Measurements from ENCODE around the gene LYPD8. TPM values are rescaled to one million over a fixed set of nuclear protein-coding genes. Genes with fewer than 3 reads are reported as not detected.
"Not testable (repeated sequence)": the region's sequence is repeated elsewhere in the genome, so short reads cannot be mapped to it uniquely, and the experiment has no call there.

The LYPD8 gene
- not detected for total RNA-seq
- long read RNA-seq, result 0 reads

DNA sequence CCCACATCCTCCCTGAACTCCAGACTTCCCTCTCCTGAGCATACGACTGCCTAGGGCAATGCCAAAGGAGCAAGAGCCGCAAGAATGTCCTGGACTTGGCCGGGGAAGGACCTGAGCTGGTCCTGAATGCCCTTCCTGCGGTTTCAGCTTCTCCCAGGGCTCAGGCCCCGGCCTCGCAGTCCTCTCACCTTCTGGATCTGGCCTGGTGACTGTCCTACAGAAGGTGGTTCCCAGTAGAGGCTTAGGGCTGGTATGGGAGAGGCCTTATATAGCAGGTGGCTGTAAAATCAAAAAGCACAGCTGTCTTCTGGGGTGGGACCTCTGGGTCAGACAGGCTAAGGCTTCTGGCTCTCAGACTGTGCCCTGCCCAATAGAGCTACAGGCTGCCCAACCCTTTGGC lies at the start of gene LYPD8:
TSS of gene LYPD8 (minus strand) at position 243 of the 400 bp plus-strand sequence. CDS start 4,678 bp downstream, outside the sequence.
- no peak for DNase-seq (ENCODE audit: low spot score)

- DNase-seq (ENCODE audit: low spot score), result peak; percentile 65
Measured at GRCh38 chr1:248804771-248805681, 49.5 kb upstream of the LYPD8 start.

DNA sequence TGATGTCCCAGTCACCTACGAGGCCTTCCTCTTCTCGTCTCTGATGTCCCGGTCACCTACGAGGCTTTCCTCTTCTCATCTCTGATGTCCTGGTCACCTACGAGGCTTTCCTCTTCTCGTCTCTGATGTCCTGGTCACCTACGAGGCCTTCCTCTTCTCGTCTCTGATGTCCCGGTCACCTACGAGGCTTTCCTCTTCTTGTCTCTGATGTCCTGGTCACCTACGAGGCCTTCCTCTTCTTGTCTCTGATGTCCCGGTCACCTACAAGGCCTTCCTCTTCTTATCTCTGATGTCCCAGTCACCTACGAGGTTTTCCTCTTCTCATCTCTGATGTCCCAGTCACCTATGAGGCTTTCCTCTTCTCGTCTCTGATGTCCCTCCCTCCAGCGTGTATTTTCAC lies 47.9 kb upstream of the LYPD8 start:
- peak; percentile 8 for DNase-seq (ENCODE audit: low spot score)

DNA sequence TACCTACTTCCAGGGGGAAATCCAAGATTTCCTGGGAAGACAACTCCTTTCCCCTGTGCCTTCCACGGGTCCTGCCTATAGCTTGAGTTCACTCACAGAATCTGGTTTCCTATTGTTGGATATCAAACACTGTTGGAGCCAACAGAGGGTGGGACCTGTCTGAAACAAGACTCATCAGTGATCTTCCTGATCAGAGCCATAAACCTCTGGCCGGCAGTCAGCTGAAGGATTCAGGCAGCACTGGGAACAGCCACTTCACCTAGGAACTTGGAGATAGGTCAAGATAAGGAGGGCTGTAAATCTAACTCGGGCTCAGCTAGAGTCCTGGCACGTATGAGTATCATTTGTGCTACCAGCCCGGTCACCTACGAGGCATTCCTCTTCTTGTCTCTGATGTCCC lies 46.9 kb upstream of the LYPD8 start:
- DNase-seq (ENCODE audit: low spot score), result peak; percentile 20

- no peak for DNase-seq (ENCODE audit: low spot score)
Measured at GRCh38 chr1:248800459-248800858, 44.9 kb upstream of the LYPD8 start.

- DNase-seq (ENCODE audit: low spot score), result no peak
Measured at GRCh38 chr1:248798791-248799190, 43.2 kb upstream of the LYPD8 start.

- DNase-seq (ENCODE audit: low spot score), result not testable (repeated sequence)
Measured at GRCh38 chr1:248794663-248795062, 39.1 kb upstream of the LYPD8 start.

DNA sequence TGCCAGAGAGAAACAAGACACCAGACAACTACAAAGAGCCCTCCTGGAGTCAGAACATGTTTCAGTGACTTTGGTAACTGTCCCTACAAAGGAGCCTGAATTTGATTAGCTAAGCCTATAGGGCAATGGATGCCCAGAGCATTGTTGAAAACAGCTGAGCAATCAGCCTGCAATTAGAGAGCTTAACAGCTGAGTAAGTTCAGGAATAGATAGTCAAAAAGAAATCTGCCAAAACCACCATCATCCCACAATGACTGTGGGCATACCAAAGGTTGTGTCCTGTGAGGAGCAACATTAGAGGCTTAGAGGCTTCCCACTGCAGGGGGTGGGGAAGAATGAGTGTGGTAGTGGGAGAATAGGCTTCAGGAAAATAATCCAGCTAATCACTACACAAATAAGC lies 38.0 kb upstream of the LYPD8 start:
- DNase-seq (ENCODE audit: low spot score), result no peak

- no peak for DNase-seq (ENCODE audit: low spot score)
Measured at GRCh38 chr1:248792342-248792741, 36.8 kb upstream of the LYPD8 start.

DNA sequence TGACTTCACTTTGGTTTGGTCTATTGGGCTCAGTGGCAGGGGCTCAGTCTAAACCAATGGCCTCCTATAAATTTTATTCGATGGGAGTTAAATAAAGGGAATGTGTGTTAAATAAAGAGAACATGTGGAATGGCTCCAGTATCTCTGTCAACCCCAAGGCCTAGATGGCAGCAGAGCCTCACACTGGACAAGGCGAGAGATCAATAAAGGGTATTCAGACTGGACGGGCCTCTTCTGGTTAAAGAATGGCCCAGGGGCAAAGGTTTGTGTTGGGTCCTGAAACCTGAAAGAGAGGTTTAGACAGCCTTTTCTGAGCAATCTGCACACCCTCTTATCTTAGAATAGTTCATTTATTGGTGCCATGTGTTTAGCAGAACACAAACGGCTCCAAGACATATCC lies 35.5 kb upstream of the LYPD8 start:
- no peak for DNase-seq (ENCODE audit: low spot score)

- DNase-seq (ENCODE audit: low spot score), result no peak
Measured at GRCh38 chr1:248790456-248790855, 34.9 kb upstream of the LYPD8 start.

DNA sequence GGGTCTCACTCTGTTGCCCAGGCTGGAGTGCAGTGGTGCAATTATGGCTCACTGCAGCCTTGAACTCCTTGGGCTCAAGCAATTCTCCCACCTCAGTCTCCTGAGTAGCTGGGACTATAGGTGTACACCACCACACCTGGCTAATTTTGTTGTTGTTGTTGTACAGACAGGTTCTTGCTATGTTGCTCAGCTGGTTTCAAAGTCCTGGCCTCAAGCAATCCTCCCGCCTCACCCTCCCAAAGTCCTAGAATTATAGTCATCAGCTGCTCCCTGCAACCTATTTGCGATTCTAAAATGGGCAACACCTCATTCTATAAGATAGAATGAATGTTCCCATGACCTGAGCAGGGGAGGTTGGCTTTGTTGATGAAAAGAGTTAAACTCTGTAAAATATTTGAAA lies 33.8 kb upstream of the LYPD8 start:
- not testable (repeated sequence) for DNase-seq (ENCODE audit: low spot score)

DNA sequence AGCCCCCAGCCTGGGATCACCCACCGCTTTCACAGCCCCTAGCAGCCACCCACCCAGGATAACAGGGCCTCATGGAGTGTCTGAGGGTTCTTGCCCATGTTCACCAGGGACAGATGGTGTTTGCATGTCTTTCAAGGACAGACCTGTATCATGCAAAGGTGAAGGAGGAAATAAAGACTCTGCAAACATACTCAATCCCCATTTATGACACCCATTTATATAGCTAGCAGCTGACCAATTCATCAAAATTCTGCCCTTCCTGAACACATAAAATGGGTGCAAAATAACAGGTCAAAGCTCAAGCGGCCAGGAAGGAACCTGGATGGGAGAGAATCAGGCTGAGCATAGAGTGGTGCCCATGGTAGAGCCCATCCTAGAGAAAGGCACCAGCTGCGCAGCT lies 32.8 kb upstream of the LYPD8 start:
- no peak for DNase-seq (ENCODE audit: low spot score)

DNA sequence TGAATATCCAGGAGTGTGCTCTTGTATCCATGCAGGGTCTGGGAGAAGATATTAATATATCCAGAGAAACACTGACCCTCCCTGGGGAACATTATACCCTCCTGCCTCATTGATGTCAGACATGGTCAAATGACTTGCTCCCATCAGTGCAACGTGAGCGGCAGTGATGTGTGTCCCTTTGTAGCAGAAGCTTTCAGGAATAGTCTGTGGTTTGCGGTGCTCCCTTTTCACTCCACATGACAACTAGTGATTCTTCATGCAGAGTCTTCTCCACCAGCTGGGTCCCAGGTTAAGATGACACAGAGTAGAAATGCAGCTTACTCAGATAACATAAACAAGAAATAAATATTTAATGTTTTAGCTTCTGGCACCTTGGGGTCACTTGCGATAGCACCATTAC lies 31.9 kb upstream of the LYPD8 start:
- DNase-seq (ENCODE audit: low spot score), result no peak

- no peak for DNase-seq (ENCODE audit: low spot score)
Measured at GRCh38 chr1:248786156-248786555, 30.6 kb upstream of the LYPD8 start.

DNA sequence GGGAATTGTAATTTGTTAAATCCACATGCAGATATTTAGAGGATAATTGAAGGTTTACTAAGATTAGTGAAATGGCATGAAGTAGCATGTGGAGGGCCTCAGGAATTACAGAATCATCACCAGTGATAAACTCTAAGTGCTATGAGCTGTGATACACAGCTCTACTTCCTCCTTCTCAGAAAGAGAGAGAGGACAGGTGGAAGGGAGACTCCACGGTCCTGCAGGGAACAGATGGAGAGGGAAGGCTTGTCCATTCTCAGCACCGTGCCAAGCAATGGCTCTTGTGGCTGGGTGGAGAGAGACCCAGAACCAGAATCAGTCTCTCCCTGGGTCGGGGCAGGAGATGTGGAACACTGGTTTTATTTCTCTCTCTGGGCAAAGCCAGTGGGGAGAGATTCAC lies 27.8 kb upstream of the LYPD8 start:
- DNase-seq (ENCODE audit: low spot score), result no peak

DNA sequence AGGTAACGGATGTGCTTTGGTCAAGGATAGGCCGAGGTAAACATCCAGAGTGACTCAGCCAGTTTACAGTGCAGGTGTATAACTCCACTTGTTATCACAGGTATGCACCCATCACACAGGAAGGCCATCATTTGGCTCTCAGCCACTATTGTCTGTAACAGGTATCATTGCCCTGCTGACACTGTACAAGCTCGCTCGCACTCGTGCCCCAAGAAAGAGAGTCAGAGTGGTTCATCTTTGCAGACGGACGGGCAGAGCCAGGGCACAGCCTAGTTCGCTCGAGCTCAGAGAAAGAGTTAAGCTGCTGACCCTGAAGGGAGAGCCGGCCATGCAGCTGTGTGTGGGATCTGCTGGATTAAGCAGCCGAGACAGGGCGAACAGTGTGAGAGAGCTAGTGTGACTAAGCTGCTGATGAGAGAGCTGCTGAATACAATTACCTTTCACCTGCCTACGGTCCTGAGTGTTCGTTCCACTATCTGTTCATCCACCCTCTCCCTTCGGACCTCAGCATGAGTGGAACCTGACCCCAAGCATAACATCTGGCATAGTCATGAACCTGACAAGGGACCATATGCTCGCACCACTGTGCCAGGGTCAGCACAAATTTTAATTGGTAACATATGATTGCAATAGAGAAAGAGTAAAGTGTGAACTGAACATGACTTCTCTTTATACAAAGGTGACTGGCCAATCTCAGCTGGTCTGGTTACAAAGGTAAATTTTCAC lies 27.0 kb upstream of the LYPD8 start:
- no peak for DNase-seq (ENCODE audit: low spot score)

GRCh38 chr1:248779350-248779749 lies 23.8 kb upstream of the LYPD8 start:
- no peak for DNase-seq (ENCODE audit: low spot score)

- DNase-seq (ENCODE audit: low spot score), result no peak
Measured at GRCh38 chr1:248778906-248779305, 23.3 kb upstream of the LYPD8 start.

DNA sequence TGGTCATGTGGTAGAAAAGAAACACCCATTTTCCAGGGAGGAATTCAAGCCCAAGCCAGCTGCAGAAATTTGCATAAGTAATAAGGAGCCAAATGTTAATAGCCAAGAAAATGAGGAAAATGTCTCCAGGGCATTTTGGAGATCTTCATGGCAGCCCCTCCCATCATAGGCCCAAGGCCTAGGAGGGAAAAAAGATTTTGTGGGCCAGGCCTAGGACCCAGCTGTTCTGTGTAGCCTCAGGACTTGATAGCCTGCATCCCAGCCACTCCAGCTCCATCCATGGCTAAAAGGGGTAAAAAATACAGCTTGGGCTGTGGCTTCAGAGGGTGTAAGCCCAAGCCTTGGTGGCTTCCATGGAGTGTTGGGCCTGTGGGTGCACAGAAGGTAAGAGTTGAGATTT lies 21.4 kb upstream of the LYPD8 start:
- DNase-seq (ENCODE audit: low spot score), result no peak

- no peak for DNase-seq (ENCODE audit: low spot score)
Measured at GRCh38 chr1:248775441-248775840, 19.9 kb upstream of the LYPD8 start.

DNA sequence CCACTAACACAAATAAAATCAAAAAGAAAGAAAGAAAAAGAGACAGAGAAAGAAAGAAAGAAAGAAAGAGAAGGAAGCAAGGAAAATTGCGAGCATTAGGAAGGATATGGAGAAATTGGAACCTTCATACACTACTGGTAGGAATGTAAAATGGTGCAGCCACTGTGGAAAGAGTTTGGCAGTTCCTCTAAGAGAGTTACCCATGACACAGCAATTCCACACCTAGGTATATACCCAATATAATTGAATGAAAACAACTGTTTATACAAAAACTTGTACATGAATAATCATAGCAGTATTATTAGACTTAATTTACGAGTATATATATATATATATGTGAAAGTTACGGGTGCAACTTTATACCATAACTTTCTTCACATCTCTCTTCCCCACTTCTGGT lies 4.1 kb upstream of the LYPD8 start:
- no peak for DNase-seq (ENCODE audit: low spot score)

DNA sequence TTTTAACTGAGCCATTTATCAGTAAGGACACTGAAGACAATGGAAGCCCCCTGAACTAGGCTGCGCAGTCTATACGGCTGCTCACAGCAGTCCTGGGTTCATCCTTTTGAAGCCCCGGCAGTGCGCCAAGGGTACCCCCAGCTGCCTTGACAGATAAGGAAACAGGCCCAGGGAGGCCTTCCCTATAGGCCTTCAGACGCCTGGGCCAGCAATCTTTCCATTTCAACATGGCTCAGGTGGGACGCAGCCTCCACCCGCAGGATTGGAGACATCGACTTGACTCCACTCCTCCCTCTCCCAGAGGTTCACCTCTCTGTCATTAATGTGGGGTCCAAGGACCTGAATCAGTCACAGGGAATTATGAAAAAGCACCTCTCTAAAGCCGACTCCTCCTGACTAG lies 2.8 kb upstream of the LYPD8 start:
- DNase-seq (ENCODE audit: low spot score), result no peak

Measured in mesenteric fat pad (tissue), 1 donor.